Cerebellar nuclear complex (tissue), 1 donor: ENCODE measurements around the gene FHAD1.

Experiments used
- DNase-seq, 2 experiments: peaks; one replicate each; lab custom pipeline; 2025; lab: John Stamatoyannopoulos, UW

FHAD1 gene

GRCh38 chr1:15246960-15247614, at the start of gene FHAD1:
FHAD1 (plus strand) TSS chr1:15247223; CDS start chr1:15251785, 4,562 bp downstream.
- no peak for DNase-seq

GRCh38 chr1:15197591-15198447, 49.2 kb upstream of the FHAD1 start:
- DNase-seq, result no peak

DNA sequence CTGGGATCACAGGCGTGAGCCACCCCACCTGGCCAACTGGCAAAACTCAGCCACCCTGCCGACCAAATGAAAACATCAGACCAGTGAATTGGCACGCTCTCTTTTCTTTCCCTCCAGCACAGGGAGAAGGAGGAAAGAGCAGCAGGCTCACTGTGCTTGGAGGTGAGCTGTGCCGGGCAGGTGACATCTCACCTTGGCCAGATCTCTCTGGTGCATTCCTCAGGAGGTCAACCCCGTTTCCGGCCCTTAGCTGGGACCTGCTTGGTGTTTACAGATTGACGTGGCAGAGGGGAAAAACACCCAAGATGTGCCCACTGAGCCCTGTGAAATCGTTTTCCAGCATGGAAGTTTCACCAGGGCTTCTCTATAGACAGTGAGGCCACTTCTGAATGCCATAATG, 48.3 kb upstream of the FHAD1 start:
- DNase-seq, result no peak

- no peak for DNase-seq
Observed at GRCh38 chr1:15201221-15201620, 45.8 kb upstream of the FHAD1 start.

GRCh38 chr1:15201849-15202551, 45.0 kb upstream of the FHAD1 start:
- no peak for DNase-seq

DNA sequence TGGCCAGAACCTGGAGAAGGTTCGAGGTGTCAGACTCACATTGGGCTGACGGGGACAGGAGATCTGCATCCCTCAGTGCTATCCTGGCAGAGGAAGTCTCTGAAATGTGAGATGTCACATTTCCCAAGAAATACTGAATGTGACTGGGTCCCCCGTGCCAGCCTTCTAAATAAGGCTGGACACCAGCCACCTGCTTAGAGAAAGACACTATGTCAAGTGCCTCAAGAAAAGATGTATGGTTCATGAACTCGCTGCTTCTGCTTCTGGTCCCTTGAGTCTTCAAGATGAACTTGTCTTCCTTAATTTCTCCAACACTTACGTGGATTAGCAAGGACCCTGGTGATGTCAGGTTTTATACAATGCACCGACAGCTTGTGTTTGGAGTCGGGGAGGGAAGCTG, 42.1 kb upstream of the FHAD1 start:
- no peak for DNase-seq

DNA sequence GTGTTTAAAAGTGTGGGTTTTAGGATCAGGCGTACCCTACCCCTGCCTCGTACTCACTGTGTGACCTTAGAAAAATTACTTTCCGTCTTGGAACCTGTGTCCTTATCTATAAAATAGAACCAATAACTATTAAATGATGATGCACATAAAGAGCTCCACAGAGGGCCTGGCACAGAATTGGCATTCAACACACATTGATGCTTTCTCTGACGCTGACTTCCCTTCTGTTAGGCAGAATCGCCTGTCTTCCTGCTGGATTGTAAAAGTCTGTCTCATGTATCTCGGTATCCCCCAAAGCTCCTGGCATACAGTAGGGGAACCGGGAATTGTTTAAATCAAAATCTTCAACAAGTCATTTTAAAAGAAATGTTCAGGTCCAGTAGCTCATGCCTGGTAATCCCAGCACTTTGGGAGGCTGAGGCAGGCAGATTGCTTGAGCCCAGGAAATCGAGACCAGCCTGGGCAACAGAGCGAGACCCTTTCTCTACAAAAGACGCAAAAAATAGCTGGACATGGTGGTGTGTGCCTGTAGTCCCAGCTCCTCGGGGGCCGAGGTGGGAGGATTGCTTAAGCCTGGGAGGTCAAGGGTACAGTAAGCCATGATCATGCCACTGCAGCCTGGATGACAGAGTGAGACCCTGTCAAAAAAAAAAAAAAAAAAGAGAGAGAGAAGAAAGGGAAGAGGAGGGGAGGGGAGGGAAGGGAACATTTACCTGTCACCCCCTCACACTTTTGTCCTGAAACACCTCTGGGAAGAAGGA, 41.3 kb upstream of the FHAD1 start:
- no peak for DNase-seq

DNA sequence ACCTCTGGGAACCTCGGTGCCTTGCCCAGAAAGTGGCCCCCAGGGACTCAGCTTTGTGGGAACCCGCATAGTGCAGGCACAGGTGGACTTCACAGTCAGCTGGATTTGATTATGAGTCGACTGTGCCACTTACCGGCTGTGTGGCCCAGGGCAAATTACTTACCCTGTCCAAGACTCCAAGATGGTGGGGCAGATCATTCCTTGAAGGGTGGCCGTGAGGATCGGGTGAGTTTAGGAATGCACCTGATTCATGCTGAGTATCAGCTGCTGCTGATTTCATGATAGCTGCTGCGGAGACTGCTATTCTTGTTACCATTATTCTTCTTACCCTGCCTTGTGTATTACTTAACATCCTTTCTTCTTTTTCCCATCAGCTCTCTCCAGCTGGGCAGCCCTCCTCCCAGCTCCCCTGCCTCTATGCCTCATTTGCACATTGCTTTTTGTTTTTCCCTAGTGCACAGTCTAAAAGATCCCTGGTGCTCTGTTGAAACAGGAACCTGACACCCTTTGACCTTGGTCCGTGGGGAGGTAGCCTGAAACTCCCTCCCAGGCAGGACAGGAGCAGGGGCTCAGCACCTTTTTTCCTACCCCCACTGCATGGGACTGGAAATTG, 40.5 kb upstream of the FHAD1 start:
- no peak for DNase-seq

DNA sequence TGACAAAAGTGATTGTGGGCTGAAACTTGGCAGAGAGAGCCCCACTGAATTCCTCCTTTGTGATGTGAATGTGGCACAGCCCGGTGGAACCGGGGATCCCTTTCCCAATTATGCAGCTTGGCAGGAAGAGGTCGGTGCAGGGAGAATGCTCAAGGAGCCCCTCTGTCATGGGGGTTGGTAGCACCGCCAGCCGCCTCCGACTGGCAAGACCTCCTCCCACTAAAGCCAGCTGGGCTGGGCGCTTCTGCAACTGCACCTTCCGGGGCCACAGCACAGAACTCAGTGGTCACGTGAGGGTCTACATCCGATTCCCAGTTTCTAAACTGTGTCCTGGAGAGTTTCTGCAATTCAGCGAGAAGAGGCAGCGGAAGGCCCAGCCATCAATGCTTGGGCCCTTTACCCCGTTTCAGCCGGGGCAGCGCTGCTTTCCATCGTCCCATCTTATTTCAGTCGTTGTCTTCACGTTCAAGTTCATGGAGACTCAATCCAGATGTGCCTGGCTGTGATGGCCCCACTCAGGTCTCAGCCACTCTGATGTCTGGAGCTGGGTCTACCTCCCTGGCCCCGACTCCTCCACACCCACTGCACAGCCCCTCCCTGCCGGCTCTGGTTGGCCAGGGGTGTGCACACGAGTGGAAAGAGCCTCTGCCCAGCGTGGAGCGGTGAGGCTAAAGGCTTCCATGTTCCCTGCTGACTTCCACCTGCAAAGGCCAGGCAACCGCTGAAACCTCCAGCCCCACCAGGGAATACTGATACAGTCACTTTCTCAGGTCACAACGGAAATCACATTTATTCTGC, 39.8 kb upstream of the FHAD1 start:
- no peak for DNase-seq

- no peak for DNase-seq
Observed at GRCh38 chr1:15207829-15208429, 39.1 kb upstream of the FHAD1 start.

- no peak for DNase-seq
Observed at GRCh38 chr1:15210651-15211375, 36.2 kb upstream of the FHAD1 start.

DNA sequence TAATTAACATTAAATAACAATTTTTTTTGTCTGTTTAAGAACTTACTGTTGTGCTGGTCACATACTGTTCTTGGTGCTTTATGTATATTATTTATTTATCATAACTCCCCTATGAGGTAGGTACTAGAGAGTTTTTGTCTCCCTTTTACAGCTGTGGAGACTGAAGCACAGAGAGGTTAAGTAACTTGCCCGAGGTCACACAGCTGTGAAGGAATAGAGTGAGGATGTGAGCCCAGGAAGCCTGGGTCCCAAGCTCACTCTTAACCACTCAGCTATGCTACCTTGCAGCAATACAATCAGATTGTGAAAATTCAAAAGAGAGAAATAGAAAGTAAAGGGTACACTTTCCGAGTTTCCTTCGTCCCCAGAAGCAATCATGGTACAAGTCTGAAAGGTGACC, 35.6 kb upstream of the FHAD1 start:
- no peak for DNase-seq

DNA sequence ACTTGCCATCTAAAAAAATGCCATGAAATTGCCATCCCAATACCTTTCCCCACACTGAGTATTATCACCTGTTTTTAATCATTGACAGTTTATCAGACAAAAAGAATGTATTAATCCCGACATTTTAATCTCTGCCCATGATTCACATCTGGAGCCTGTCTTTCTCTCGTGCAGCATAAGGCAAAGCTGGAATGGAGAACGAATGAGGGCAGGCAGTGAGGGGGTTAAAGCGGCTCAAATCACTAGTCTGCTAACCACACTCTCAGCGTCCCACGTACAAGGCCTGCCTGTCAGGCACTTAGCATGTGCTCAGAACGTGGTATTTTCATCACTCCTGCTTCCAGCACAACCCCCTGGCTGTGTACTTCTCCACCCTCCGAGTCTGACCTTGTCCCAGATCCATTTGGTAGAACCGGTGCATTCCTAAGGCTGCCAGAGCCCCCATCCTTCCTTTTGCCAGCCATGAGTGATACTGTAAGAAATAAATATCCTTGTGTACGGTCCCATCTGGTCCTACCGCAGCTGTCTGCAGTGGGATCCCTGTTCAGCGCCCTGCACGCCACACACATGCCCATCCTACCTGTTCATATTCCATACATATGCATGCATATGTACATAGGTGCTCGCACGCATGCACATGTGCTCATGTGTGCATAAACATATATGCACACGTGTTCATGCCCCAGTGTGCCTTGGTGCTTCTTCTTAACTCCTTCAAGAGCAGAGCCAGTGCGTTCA, 34.6 kb upstream of the FHAD1 start:
- no peak for DNase-seq

DNA sequence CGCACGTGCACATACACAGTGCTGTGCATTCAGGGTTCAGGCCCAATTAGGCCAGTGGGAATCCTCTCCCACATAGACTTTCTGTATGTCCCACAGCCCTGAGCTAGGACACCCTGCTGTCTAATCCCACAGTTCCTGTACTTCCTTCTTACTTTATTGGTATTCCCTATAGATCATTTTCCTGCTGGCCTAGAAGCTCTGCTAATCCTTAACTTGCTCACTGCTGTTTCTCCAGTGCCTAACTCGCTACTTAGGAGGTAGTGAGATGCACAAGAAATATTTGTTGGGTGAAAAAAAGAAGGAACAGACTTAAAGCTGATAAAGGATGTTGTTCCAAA, 34.1 kb upstream of the FHAD1 start:
- no peak for DNase-seq

- DNase-seq, result no peak
Observed at GRCh38 chr1:15213341-15213821, 33.6 kb upstream of the FHAD1 start.

DNA sequence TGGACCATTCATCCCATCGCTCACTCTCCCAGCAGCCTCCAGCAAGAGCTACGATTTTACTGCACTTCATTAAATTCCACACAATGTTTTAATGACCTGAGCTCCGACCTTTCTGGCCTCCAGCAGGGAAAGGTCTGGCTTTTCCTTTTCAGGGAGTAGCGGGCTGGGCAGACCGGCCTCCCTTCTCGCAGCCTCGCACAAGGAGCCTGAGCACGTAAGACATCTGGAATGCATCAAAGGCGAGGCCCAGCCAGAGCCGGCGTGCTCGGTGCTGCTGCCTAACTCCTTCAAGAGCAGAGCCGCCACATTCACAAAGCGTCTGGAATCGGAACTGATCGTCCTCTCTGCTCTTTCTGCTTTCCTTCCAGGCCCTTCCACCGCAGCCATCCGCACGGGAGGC, 32.5 kb upstream of the FHAD1 start:
- no peak for DNase-seq

DNA sequence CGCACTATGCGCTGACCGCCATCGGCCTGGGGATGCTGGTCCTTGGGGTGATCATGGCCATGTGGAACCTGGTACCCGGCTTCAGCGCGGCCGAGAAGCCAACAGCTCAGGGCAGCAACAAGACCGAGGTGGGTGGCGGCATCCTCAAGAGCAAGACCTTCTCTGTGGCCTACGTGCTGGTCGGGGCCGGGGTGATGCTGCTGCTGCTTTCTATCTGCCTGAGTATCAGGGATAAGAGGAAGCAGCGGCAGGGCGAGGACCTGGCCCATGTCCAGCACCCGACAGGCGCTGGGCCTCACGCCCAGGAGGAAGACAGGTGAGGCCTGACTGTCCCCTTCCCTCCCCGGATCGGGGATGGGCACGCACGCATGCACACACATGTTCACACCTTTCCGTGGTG, 31.9 kb upstream of the FHAD1 start:
- DNase-seq, result no peak

DNA sequence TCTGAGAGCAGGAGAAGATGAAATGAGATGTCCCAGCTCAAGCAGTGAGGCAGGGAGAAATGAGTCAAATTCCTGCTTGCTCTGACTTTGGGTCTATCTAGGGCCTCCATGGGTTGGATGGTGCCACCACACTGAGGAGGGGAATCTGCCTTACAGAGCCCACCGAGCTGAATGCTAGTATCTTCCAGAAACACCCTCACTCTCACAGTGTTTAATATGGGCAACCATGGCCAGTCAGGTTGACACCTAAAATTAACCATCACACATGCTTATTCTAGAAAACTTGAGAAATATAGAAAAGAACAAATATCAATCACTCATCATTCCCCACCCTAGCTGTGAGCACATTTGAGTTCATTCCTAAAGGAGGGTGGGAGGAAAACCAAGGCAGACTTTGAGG, 29.4 kb upstream of the FHAD1 start:
- DNase-seq, result no peak
